ENCODE measurements around the gene TBC1D19.
A peak's percentile ranks its signal among the peaks of the same experiment; 100 is the strongest.

TBC1D19 gene

GRCh38 chr4:26758899-26759298, 175.0 kb downstream of the TBC1D19 start:
- Histone ChIP-seq H3K27ac (replicated peaks) (no peak overlapping the region), H3K27me3 (ENCODE audit: insufficient read depth, poor library complexity, severe bottlenecking) (no peaks in the 10 kb centered on the region), H3K4me3 (replicated peaks; ENCODE audit: insufficient read depth, low read length) (no peak overlapping the region)
- no peak for DNase-seq (ENCODE audit: low read depth in 1 of 2, low spot score in 1 of 2)
- no peak for TF ChIP-seq GABPA (IDR thresholded peaks at IDR 0.05; ENCODE audit: low read depth)
- no peak for TF ChIP-seq SPI1 (IDR thresholded peaks at IDR 0.05; ENCODE audit: borderline replicate concordance, low read depth)
- no peak for TF ChIP-seq POLR2AphosphoS5 (IDR thresholded peaks at IDR 0.05; ENCODE audit: low read depth)
- TF ChIP-seq, protein P1, sequence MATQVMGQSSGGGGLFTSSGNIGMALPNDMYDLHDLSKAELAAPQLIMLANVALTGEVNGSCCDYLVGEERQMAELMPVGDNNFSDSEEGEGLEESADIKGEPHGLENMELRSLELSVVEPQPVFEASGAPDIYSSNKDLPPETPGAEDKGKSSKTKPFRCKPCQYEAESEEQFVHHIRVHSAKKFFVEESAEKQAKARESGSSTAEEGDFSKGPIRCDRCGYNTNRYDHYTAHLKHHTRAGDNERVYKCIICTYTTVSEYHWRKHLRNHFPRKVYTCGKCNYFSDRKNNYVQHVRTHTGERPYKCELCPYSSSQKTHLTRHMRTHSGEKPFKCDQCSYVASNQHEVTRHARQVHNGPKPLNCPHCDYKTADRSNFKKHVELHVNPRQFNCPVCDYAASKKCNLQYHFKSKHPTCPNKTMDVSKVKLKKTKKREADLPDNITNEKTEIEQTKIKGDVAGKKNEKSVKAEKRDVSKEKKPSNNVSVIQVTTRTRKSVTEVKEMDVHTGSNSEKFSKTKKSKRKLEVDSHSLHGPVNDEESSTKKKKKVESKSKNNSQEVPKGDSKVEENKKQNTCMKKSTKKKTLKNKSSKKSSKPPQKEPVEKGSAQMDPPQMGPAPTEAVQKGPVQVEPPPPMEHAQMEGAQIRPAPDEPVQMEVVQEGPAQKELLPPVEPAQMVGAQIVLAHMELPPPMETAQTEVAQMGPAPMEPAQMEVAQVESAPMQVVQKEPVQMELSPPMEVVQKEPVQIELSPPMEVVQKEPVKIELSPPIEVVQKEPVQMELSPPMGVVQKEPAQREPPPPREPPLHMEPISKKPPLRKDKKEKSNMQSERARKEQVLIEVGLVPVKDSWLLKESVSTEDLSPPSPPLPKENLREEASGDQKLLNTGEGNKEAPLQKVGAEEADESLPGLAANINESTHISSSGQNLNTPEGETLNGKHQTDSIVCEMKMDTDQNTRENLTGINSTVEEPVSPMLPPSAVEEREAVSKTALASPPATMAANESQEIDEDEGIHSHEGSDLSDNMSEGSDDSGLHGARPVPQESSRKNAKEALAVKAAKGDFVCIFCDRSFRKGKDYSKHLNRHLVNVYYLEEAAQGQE (IDR thresholded peaks at IDR 0.05; ENCODE audit: insufficient replicate concordance, low read depth), result no peak
- no peak for TF ChIP-seq CTCF (IDR thresholded peaks at IDR 0.05; ENCODE audit: insufficient read depth, low read length)

DNA sequence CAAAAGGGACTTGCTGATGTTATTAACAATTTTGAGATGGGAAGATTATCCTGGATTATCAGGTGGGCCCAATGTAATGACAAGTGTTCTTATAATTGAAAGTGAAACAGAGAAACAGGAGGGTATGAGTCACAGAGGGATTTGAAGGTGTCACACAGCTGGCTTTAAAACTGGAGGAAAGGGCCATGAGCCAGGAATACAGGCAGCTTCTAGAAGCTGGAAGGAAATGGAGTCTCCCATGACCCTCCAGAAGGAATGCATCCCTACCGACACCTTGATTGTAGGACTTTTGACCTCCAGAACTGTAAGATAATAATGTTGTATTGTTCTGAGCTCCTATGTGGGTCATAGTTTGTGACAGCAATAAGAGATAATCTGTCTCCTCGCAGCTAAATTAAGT, 178.8 kb downstream of the TBC1D19 start:
- H3K4me3 ChIP-seq (replicated peaks; ENCODE audit: insufficient read depth, low read length), result no peak overlapping the region
- H3K27me3 ChIP-seq (ENCODE audit: insufficient read depth, poor library complexity, severe bottlenecking), result no peaks in the 10 kb centered on the region
- TF ChIP-seq CTCF (IDR thresholded peaks at IDR 0.05; ENCODE audit: insufficient read depth, low read length) (no peak), POLR2AphosphoS5 (IDR thresholded peaks at IDR 0.05; ENCODE audit: low read depth) (no peak)
- no peak for DNase-seq (ENCODE audit: low read depth in 1 of 2, low spot score in 1 of 2)
- H3K27ac ChIP-seq (replicated peaks), result no peak overlapping the region

DNA sequence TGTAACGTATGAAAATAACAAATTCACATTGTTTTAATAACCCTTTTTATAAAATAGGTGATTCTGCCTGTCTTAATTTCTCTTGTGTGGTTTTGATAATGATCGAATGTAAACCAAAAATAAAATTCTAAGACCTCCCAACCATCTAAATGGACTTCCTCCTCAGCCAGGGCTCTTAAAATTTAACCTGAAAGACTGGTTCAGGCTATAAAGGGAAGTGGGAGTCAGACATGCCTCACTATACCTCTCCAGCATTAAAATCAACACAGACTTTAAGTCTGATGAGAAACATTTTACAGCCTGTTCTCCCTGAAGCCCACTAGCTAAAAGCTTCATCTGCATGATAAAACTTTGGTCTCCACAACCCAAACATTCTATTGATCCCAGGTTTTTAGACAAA, 179.2 kb downstream of the TBC1D19 start:
- Histone ChIP-seq H3K27me3 (ENCODE audit: insufficient read depth, poor library complexity, severe bottlenecking) (no peaks in the 10 kb centered on the region), H3K27ac (replicated peaks) (peak overlapping the region; percentile 51), H3K4me3 (replicated peaks; ENCODE audit: insufficient read depth, low read length) (no peak overlapping the region)
- DNase-seq (ENCODE audit: low read depth in 1 of 2, low spot score in 1 of 2), result peak in 1 of 2 experiments; percentile 25
- TF ChIP-seq, protein P1 (IDR thresholded peaks at IDR 0.05; ENCODE audit: insufficient replicate concordance, low read depth), result no peak
- TF ChIP-seq SPI1 (IDR thresholded peaks at IDR 0.05; ENCODE audit: borderline replicate concordance, low read depth), result peak; percentile 89

DNA sequence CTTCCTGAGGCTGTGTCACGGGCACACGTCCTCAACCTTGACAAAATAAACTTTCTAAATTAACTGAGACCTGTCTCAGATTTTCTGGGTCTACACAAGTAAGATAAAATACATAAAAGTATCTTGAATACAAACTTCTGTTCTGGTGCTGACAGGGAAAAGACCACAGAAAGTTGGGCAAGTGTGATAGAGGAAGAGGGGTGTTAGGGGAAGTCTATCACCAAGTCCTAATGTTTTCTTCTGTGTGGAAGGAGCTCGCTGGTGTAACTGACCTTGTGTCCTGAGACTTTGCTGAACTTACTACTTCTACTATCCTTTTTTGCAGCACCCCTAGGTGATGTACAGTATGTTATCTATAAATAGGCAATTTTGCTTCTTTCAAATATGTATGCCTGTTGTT, 179.8 kb downstream of the TBC1D19 start:
- Histone ChIP-seq H3K4me3 (replicated peaks; ENCODE audit: insufficient read depth, low read length) (no peak overlapping the region), H3K27ac (replicated peaks) (peak overlapping the region; percentile 51), H3K27me3 (ENCODE audit: insufficient read depth, poor library complexity, severe bottlenecking) (no peaks in the 10 kb centered on the region)
- DNase-seq (ENCODE audit: low read depth in 1 of 2, low spot score in 1 of 2), result peak in 1 of 2 experiments; percentile 78
- TF ChIP-seq GABPA (IDR thresholded peaks at IDR 0.05; ENCODE audit: low read depth), result no peak
- no peak for TF ChIP-seq CTCF (IDR thresholded peaks at IDR 0.05; ENCODE audit: insufficient read depth, low read length)
- peak; percentile 87 for TF ChIP-seq SPI1 (IDR thresholded peaks at IDR 0.05; ENCODE audit: borderline replicate concordance, low read depth)
- TF ChIP-seq, protein P1 (IDR thresholded peaks at IDR 0.05; ENCODE audit: insufficient replicate concordance, low read depth), result no peak
- TF ChIP-seq POLR2AphosphoS5 (IDR thresholded peaks at IDR 0.05; ENCODE audit: low read depth), result no peak
